ENCODE data around the gene PSKH1.
"Not testable (repeated sequence)": the region's sequence is repeated elsewhere in the genome, so short reads cannot be mapped to it uniquely, and the experiment has no call there.

Gene PSKH1

GRCh38 chr16:67964477-67965131 lies 71.5 kb downstream of the PSKH1 start:
- no peak for FAIRE-seq

GRCh38 chr16:67965668-67966548 lies 72.9 kb downstream of the PSKH1 start:
- FAIRE-seq: no peak

GRCh38 chr16:67966549-67967182 lies 73.6 kb downstream of the PSKH1 start:
- no peak for FAIRE-seq

- no peak for FAIRE-seq
Observed at GRCh38 chr16:67967183-67967957, 74.3 kb downstream of the PSKH1 start.

- FAIRE-seq: no peak
Observed at GRCh38 chr16:67967958-67968399, 74.9 kb downstream of the PSKH1 start.

- no peak for FAIRE-seq
Observed at GRCh38 chr16:67968400-67969253, 75.6 kb downstream of the PSKH1 start, which contains the start of gene SLC12A4. TSS of gene SLC12A4 (minus strand) at chr16:67968637. CDS start at chr16:67968553, 84 bp downstream.

- FAIRE-seq: no peak
Observed at GRCh38 chr16:67969254-67970039, 76.4 kb downstream of the PSKH1 start.

- no peak for FAIRE-seq
Observed at GRCh38 chr16:67971111-67971510, 78.1 kb downstream of the PSKH1 start.

- FAIRE-seq: not testable (repeated sequence)
Observed at GRCh38 chr16:67972285-67972684, 79.2 kb downstream of the PSKH1 start.

GRCh38 chr16:67975321-67976105 lies 82.5 kb downstream of the PSKH1 start:
- FAIRE-seq: no peak

GRCh38 chr16:67976205-67976604 lies 83.2 kb downstream of the PSKH1 start:
- no peak for FAIRE-seq

- FAIRE-seq: no peak
Observed at GRCh38 chr16:67977005-67977404, 84.0 kb downstream of the PSKH1 start.

GRCh38 chr16:67977469-67978227 lies 84.6 kb downstream of the PSKH1 start:
- FAIRE-seq: no peak
